Adipocyte (in vitro differentiated cells): ENCODE data around the gene TRPM4.
A peak's percentile ranks its signal among the peaks of the same experiment; 100 is the strongest.
"Not testable (repeated sequence)": the region's sequence is repeated elsewhere in the genome, so short reads cannot be mapped to it uniquely, and the experiment has no call there.

Experiments used
- DNase-seq: peaks from one replicate; pipeline ENCODE4 v3.0.0-alpha.2; 2015; ENCODE audit warnings: low read depth
- H3K27me3 ChIP-seq: replicated peaks from 2 replicates; pipeline ENCODE4 v1.7.0; 2013; ENCODE audit warnings: mild to moderate bottlenecking, low read length, moderate library complexity; ENCODE audit not compliant: control insufficient read depth, insufficient read depth
- H3K36me3 ChIP-seq: 2 replicates; pipeline ENCODE4 v1.7.0; 2013; ENCODE audit warnings: low read length, mild to moderate bottlenecking, moderate library complexity; ENCODE audit not compliant: control insufficient read depth, insufficient read depth, severe bottlenecking
- H3K4me1 ChIP-seq: 2 replicates; pipeline ENCODE4 v1.7.0; 2013; ENCODE audit warnings: mild to moderate bottlenecking, low read length, moderate library complexity; ENCODE audit not compliant: control insufficient read depth, insufficient read depth
- H3K4me3 ChIP-seq: 2 replicates; pipeline ENCODE4 v1.7.0; 2013; ENCODE audit warnings: mild to moderate bottlenecking, low read length, moderate library complexity
- H3K9ac ChIP-seq: 2 replicates; pipeline ENCODE4 v1.7.0; 2013; ENCODE audit warnings: mild to moderate bottlenecking, low read length, moderate library complexity
- H3K9me3 ChIP-seq: 2 replicates; pipeline ENCODE4 v1.7.0; 2013; ENCODE audit warnings: mild to moderate bottlenecking, low read length, moderate library complexity; ENCODE audit not compliant: control insufficient read depth

TRPM4 gene

GRCh38 chr19:49200238-49200862 is 42.8 kb downstream of the TRPM4 start:
- peak; percentile 12 for DNase-seq
- H3K4me1 ChIP-seq, result peaks cover 5% of the 10 kb centered on the region

GRCh38 chr19:49201042-49201441 is 43.5 kb downstream of the TRPM4 start:
- Histone ChIP-seq H3K27me3 (no peaks in the 10 kb centered on the region), H3K4me1 (peaks cover 5% of the 10 kb centered on the region), H3K9me3 (no peaks in the 10 kb centered on the region), H3K4me3 (no peak overlapping the region), H3K36me3 (peaks cover 54% of the 10 kb centered on the region), H3K9ac (no peak overlapping the region)
- no peak for DNase-seq

More at GRCh38 chr19:49200238-49200862, 42.8 kb downstream of the TRPM4 start:
- Histone ChIP-seq H3K4me3 (no peak overlapping the region), H3K27me3 (no peaks in the 10 kb centered on the region), H3K9me3 (no peaks in the 10 kb centered on the region), H3K36me3 (peaks cover 50% of the 10 kb centered on the region), H3K9ac (no peak overlapping the region)

GRCh38 chr19:49205114-49205513 is 47.5 kb downstream of the TRPM4 start:
- H3K4me1 ChIP-seq, result peaks cover 10% of the 10 kb centered on the region
- H3K4me3 ChIP-seq, result no peak overlapping the region
- H3K9ac ChIP-seq, result no peak overlapping the region
- no peaks in the 10 kb centered on the region for H3K27me3 ChIP-seq
- H3K9me3 ChIP-seq, result no peaks in the 10 kb centered on the region
- H3K36me3 ChIP-seq, result peaks cover 42% of the 10 kb centered on the region
- DNase-seq, result no peak

DNA sequence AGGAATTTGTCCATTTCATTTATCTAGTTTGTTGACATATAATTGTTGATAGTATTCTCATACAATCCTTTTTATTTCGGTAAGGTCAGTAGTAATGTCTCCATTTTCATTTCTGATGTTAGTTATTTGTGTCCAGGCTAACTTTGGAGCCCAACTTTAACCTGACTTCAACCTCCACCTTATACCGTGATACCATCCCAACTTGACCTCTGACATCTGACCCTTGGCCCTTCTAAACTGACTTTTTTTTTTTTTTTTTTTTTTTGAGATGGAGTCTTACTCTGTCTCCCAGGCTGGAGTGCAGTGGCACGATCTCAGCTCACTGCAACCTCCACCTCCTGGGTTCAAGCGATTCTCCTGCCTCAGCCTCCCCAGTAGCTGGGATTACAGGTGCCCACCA is 51.9 kb downstream of the TRPM4 start:
- H3K36me3 ChIP-seq, result peaks cover 25% of the 10 kb centered on the region
- H3K27me3 ChIP-seq, DNase-seq, H3K9ac ChIP-seq, H3K4me1 ChIP-seq, H3K4me3 ChIP-seq, H3K9me3 ChIP-seq: not testable (repeated sequence)

GRCh38 chr19:49210108-49210900 is 52.7 kb downstream of the TRPM4 start:
- H3K27me3 ChIP-seq, result no peaks in the 10 kb centered on the region
- H3K4me1 ChIP-seq, result peaks cover 10% of the 10 kb centered on the region
- no peak overlapping the region for H3K4me3 ChIP-seq
- H3K9ac ChIP-seq, result no peak overlapping the region
- H3K9me3 ChIP-seq, result no peaks in the 10 kb centered on the region
- peak; percentile 29 for DNase-seq
- H3K36me3 ChIP-seq, result peaks cover 29% of the 10 kb centered on the region

DNA sequence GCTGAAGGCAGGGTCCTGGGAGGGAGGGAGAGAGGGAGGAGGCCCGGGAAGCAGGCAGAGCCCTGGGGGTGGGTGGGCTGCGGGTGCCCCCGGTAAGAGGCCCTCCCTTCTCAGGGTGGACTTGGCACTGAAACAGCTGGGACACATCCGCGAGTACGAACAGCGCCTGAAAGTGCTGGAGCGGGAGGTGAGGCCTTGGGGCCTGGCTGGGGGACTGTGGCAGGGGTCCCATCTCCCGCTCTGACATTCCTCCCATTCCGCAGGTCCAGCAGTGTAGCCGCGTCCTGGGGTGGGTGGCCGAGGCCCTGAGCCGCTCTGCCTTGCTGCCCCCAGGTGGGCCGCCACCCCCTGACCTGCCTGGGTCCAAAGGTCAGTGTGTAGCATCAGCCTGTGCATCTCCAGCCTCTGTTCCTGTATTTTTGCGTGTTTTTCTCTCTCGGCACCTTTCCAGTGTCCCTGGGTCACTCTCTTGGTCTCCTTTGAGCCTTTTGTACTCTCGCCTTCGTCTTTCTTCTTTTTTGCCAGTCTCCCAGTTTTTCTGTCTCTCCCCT is 53.4 kb downstream of the TRPM4 start:
- no peak for DNase-seq
- Histone ChIP-seq H3K9ac (no peak overlapping the region), H3K9me3 (no peaks in the 10 kb centered on the region), H3K36me3 (peaks cover 24% of the 10 kb centered on the region), H3K4me3 (no peak overlapping the region), H3K27me3 (no peaks in the 10 kb centered on the region), H3K4me1 (peaks cover 10% of the 10 kb centered on the region)

GRCh38 chr19:49212016-49212701 is 54.6 kb downstream of the TRPM4 start:
- peak; percentile 17 for DNase-seq
- H3K9me3 ChIP-seq, result no peaks in the 10 kb centered on the region
- peaks cover 23% of the 10 kb centered on the region for H3K36me3 ChIP-seq
- no peak overlapping the region for H3K4me3 ChIP-seq
- H3K9ac ChIP-seq, result no peak overlapping the region
- peaks cover 9% of the 10 kb centered on the region for H3K4me1 ChIP-seq
- H3K27me3 ChIP-seq, result no peaks in the 10 kb centered on the region

GRCh38 chr19:49213791-49214190 is 56.2 kb downstream of the TRPM4 start:
- H3K36me3 ChIP-seq, result peaks cover 23% of the 10 kb centered on the region
- H3K27me3 ChIP-seq, result no peaks in the 10 kb centered on the region
- no peaks in the 10 kb centered on the region for H3K4me1 ChIP-seq
- H3K4me3 ChIP-seq, result no peak overlapping the region
- no peak for DNase-seq
- no peak overlapping the region for H3K9ac ChIP-seq
- no peaks in the 10 kb centered on the region for H3K9me3 ChIP-seq

DNA sequence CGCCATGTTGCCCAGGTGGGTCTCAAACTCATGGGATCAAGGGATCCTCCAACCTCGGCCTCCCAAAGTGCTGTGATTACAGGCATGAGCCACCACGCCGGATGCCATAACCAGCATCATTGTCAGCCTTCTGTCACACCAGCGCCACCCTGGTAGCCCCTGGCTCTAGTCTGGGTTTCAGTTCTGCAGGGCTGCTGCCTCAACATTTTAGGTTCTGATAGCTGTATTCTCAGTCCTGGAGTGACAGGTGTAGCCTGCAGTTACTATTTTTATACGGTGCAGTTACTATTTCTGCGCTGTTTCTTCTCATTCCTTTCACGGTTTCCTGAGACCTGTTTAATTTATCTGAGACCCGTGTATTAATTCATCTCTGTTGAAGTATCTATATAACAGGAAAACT is 57.1 kb downstream of the TRPM4 start:
- Histone ChIP-seq H3K9ac (no peak overlapping the region), H3K4me3 (no peak overlapping the region), H3K27me3 (no peaks in the 10 kb centered on the region), H3K9me3 (no peaks in the 10 kb centered on the region), H3K4me1 (no peaks in the 10 kb centered on the region), H3K36me3 (peaks cover 23% of the 10 kb centered on the region)
- DNase-seq, result no peak

GRCh38 chr19:49216071-49216470 is 58.5 kb downstream of the TRPM4 start:
- Histone ChIP-seq H3K4me1 (no peaks in the 10 kb centered on the region), H3K27me3 (no peaks in the 10 kb centered on the region), H3K4me3 (no peak overlapping the region), H3K9me3 (no peaks in the 10 kb centered on the region), H3K9ac (no peak overlapping the region), H3K36me3 (peaks cover 22% of the 10 kb centered on the region)
- peak; percentile 30 for DNase-seq

DNA sequence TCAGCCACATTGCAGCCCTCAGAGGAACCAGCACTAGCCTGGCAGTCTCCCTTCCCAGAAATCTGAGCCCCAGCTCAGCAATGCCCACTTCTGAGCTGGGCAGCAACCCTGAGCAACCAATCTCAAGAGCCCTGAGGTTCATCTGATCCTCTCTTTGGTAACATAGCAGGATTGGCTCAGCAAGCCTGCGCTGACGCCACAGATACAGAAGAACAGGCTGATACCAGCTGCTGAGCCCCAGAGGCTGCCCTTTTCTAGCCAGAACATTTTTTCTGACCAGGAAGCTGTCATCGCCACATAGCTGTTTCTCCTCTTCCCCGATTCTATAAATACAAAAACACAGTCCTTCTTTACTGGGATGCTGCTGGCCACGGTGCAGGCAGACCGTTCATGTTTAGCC is 59.8 kb downstream of the TRPM4 start:
- H3K4me3 ChIP-seq, result no peak overlapping the region
- DNase-seq, result no peak
- H3K9ac ChIP-seq, result no peak overlapping the region
- H3K27me3 ChIP-seq, result no peaks in the 10 kb centered on the region
- H3K9me3 ChIP-seq, result no peaks in the 10 kb centered on the region
- peaks cover 9% of the 10 kb centered on the region for H3K36me3 ChIP-seq
- H3K4me1 ChIP-seq, result no peaks in the 10 kb centered on the region
